CD4-positive, alpha-beta memory T cell (primary cell): ENCODE measurements around the gene SHC4. TPM values are rescaled to one million over a fixed set of nuclear protein-coding genes. Genes with fewer than 3 reads are reported as not detected.

Experiments used
- CTCF ChIA-PET: fragments of 350-600 bp; sonication (Branson Sonifier 250); formaldehyde crosslinking; loops from one replicate; lab custom pipeline; 2021; ENCODE audit warnings: inconsistent platforms; ENCODE audit not compliant: partially characterized antibody; lab: Charles Lee
- POLR2A ChIA-PET: fragments of 350-600 bp; sonication (Branson Sonifier 250); formaldehyde crosslinking; loops from one replicate; lab custom pipeline; 2021; ENCODE audit not compliant: partially characterized antibody; lab: Charles Lee
- DNase-seq, 5 donors: peaks; one replicate each; pipeline versions ENCODE4 v3.0.0 to v3.0.0-alpha.2; 2020 to 2022; ENCODE audit warnings: mixed read lengths in 1 of 5
- H3K27ac ChIP-seq: one replicate; pipeline ENCODE4 v1.7.0; 2013; ENCODE audit warnings: low read depth, low read length
- H3K27me3 ChIP-seq: 2 replicates; pipeline ENCODE4 v1.7.0; 2013; ENCODE audit warnings: mild to moderate bottlenecking, low read length, moderate library complexity; ENCODE audit not compliant: insufficient read depth
- H3K36me3 ChIP-seq: 2 replicates; pipeline ENCODE4 v1.7.0; 2013; ENCODE audit warnings: mild to moderate bottlenecking, low read length, moderate library complexity; ENCODE audit not compliant: insufficient read depth
- H3K4me1 ChIP-seq: 2 replicates; pipeline ENCODE4 v1.7.0; 2013; ENCODE audit warnings: mild to moderate bottlenecking, low read length, moderate library complexity; ENCODE audit not compliant: insufficient read depth
- H3K4me3 ChIP-seq, 2 donors: one replicate each; pipeline ENCODE4 v1.7.0; 2013; ENCODE audit warnings: low read length in 2 of 2, mild to moderate bottlenecking in 1 of 2
- H3K9me3 ChIP-seq, 2 donors: one replicate each; pipeline ENCODE4 v1.7.0; 2013; ENCODE audit warnings: low read length in 2 of 2, control low read depth in 1 of 2; ENCODE audit not compliant: control insufficient read depth in 1 of 2
- H3K27ac Mint-ChIP-seq, 7 donors: one replicate each; pipeline ENCODE4 v1.8.0; 2020 to 2021; ENCODE audit warnings: mixed read lengths in 7 of 7, mild to moderate bottlenecking in 6 of 7, inconsistent platforms in 3 of 7, moderate library complexity in 3 of 7
- H3K27me3 Mint-ChIP-seq, 2 donors: one replicate each; pipeline ENCODE4 v1.8.0; 2020 to 2021; ENCODE audit warnings: mixed read lengths in 2 of 2
- H3K36me3 Mint-ChIP-seq, 2 donors: one replicate each; pipeline ENCODE4 v1.8.0; 2020 to 2021; ENCODE audit warnings: mixed read lengths in 2 of 2, inconsistent platforms in 1 of 2, mild to moderate bottlenecking in 1 of 2
- H3K4me1 Mint-ChIP-seq, 4 donors: one replicate each; pipeline ENCODE4 v1.8.0; 2020 to 2021; ENCODE audit warnings: mixed read lengths in 4 of 4, mild to moderate bottlenecking in 1 of 4
- H3K4me3 Mint-ChIP-seq, 8 donors: one replicate each; pipeline ENCODE4 v1.8.0; 2020 to 2021; ENCODE audit warnings: mixed read lengths in 8 of 8, mild to moderate bottlenecking in 7 of 8, moderate library complexity in 6 of 8, inconsistent platforms in 3 of 8
- H3K9me3 Mint-ChIP-seq, 8 donors: one replicate each; pipeline ENCODE4 v1.8.0; 2020 to 2021; ENCODE audit warnings: mixed read lengths in 8 of 8, mild to moderate bottlenecking in 5 of 8, inconsistent platforms in 3 of 8, moderate library complexity in 1 of 8
- intact Hi-C: fragments of 100-400 bp; cut with micrococcal nuclease; formaldehyde crosslinking; loops from one replicate; pipeline ENCODE4 v1.15.1; 2023
- polyA plus RNA-seq, 2 donors: library from polyadenylated mRNA; unstranded; fragments of 300-500 nt; fragmentation: Illumina TruSeq; gene quantifications; one replicate each; pipeline ENCODE4 v1.2.3, GENCODE V29; 2021
- total RNA-seq, 2 experiments: library from RNA; stranded (reverse); gene quantifications; one replicate each; pipeline ENCODE4 v1.2.3, GENCODE V29; 2021

The SHC4 gene
- total and polyA plus RNA-seq, 4 experiments from 2014 or later = 0.28 to 0.29 TPM; not detected in 2

GRCh38 chr15:48941904-48942303, 21.8 kb downstream of the SHC4 start:
- Histone ChIP-seq H3K27ac (no peak overlapping the region), H3K36me3 (no peaks in the 10 kb centered on the region), H3K27me3 (no peaks in the 10 kb centered on the region), H3K4me1 (no peaks in the 10 kb centered on the region), H3K4me3 (no peak overlapping the region), H3K9me3 (no peaks in the 10 kb centered on the region)
- intact Hi-C loops = no loop called here
- Mint-ChIP-seq H3K36me3 (no peaks in the 10 kb centered on the region), H3K9me3 (no peaks in the 10 kb centered on the region), H3K27me3 (peaks cover 19 to 22% of the 10 kb centered on the region in 2 donors), H3K27ac (no peak overlapping the region), H3K4me3 (no peak overlapping the region), H3K4me1 (no peaks in the 10 kb centered on the region)
- CTCF ChIA-PET = interaction anchor here (3.4 kb wide), 1 partner anchor 34 kb away, joined by 13 read pairs; no protein-coding TSS in a partner anchor
- POLR2A ChIA-PET = no interaction called here
- no peak for DNase-seq

GRCh38 chr15:48940508-48940907, 23.2 kb downstream of the SHC4 start:
- H3K36me3 Mint-ChIP-seq = no peaks in the 10 kb centered on the region
- intact Hi-C loops = no loop called here
- CTCF ChIA-PET = interaction anchor here (0.8 to 3.4 kb wide), 2 partner anchors 35 to 161 kb away, joined by 3 to 13 read pairs; no protein-coding TSS in a partner anchor

GRCh38 chr15:48939648-48940047, 24.1 kb downstream of the SHC4 start:
- Mint-ChIP-seq H3K4me3 (no peak overlapping the region), H3K27me3 (peaks cover 25 to 30% of the 10 kb centered on the region in 2 donors), H3K27ac (peak overlapping the region in 1 of 7 donors; percentile 4), H3K9me3 (peaks cover 0 to 2% (median 0%) of the 10 kb centered on the region in 8 donors), H3K4me1 (no peaks in the 10 kb centered on the region), H3K36me3 (no peaks in the 10 kb centered on the region)
- Histone ChIP-seq H3K27ac (no peak overlapping the region), H3K4me3 (no peak overlapping the region), H3K36me3 (no peaks in the 10 kb centered on the region), H3K9me3 (no peaks in the 10 kb centered on the region), H3K27me3 (no peaks in the 10 kb centered on the region), H3K4me1 (no peaks in the 10 kb centered on the region)
- ChIA-PET POLR2A (no interaction called here), CTCF (interaction anchor here (3.4 kb wide), 1 partner anchor 36 kb away, joined by 13 read pairs; no protein-coding TSS in a partner anchor)
- DNase-seq = no peak
- intact Hi-C loops = no loop called here

More at GRCh38 chr15:48940508-48940907, 23.2 kb downstream of the SHC4 start:
- POLR2A ChIA-PET = no interaction called here
- Mint-ChIP-seq H3K27me3 (peaks cover 20 to 27% of the 10 kb centered on the region in 2 donors), H3K9me3 (peaks cover 0 to 2% (median 0%) of the 10 kb centered on the region in 8 donors), H3K4me3 (no peak overlapping the region), H3K27ac (no peak overlapping the region), H3K4me1 (no peaks in the 10 kb centered on the region)
- no peak for DNase-seq
- no peak overlapping the region for H3K4me3 ChIP-seq
- no peaks in the 10 kb centered on the region for H3K36me3 ChIP-seq
- H3K27me3 ChIP-seq = no peaks in the 10 kb centered on the region
- H3K27ac ChIP-seq = no peak overlapping the region
- no peaks in the 10 kb centered on the region for H3K4me1 ChIP-seq
- no peaks in the 10 kb centered on the region for H3K9me3 ChIP-seq

- Histone ChIP-seq H3K36me3 (no peaks in the 10 kb centered on the region), H3K27ac (no peak overlapping the region), H3K27me3 (no peaks in the 10 kb centered on the region), H3K4me3 (no peak overlapping the region), H3K4me1 (no peaks in the 10 kb centered on the region), H3K9me3 (no peaks in the 10 kb centered on the region)
- H3K4me3 Mint-ChIP-seq = no peak overlapping the region
- ChIA-PET CTCF (no interaction called here), POLR2A (no interaction called here)
- intact Hi-C loops = no loop called here
- no peak for DNase-seq
- peaks cover 17 to 32% of the 10 kb centered on the region in 2 donors for H3K27me3 Mint-ChIP-seq
- H3K36me3 Mint-ChIP-seq = no peaks in the 10 kb centered on the region
- peaks cover 0 to 2% (median 0%) of the 10 kb centered on the region in 8 donors for H3K9me3 Mint-ChIP-seq
- no peak overlapping the region for H3K27ac Mint-ChIP-seq
- no peaks in the 10 kb centered on the region for H3K4me1 Mint-ChIP-seq
Observed at GRCh38 chr15:48937886-48938285, 25.8 kb downstream of the SHC4 start.

- POLR2A ChIA-PET = no interaction called here
- Mint-ChIP-seq H3K27ac (no peak overlapping the region), H3K4me3 (no peak overlapping the region), H3K9me3 (peaks cover 0 to 2% (median 0%) of the 10 kb centered on the region in 8 donors), H3K4me1 (no peaks in the 10 kb centered on the region), H3K36me3 (no peaks in the 10 kb centered on the region), H3K27me3 (peaks cover 20 to 37% of the 10 kb centered on the region in 2 donors)
- no peak overlapping the region for H3K4me3 ChIP-seq
- no peaks in the 10 kb centered on the region for H3K9me3 ChIP-seq
- CTCF ChIA-PET = no interaction called here
- intact Hi-C loops = no loop called here
- no peaks in the 10 kb centered on the region for H3K27me3 ChIP-seq
- H3K4me1 ChIP-seq = no peaks in the 10 kb centered on the region
- H3K36me3 ChIP-seq = no peaks in the 10 kb centered on the region
- H3K27ac ChIP-seq = no peak overlapping the region
- no peak for DNase-seq
Observed at GRCh38 chr15:48936666-48937065, 27.1 kb downstream of the SHC4 start.

GRCh38 chr15:48935236-48935635, 28.5 kb downstream of the SHC4 start:
- no peak overlapping the region for H3K4me3 ChIP-seq
- Mint-ChIP-seq H3K27me3 (peaks cover 17 to 28% of the 10 kb centered on the region in 2 donors), H3K9me3 (peaks cover 0 to 2% (median 0%) of the 10 kb centered on the region in 8 donors), H3K4me3 (no peak overlapping the region), H3K27ac (no peak overlapping the region), H3K4me1 (no peaks in the 10 kb centered on the region), H3K36me3 (no peaks in the 10 kb centered on the region)
- H3K4me1 ChIP-seq = no peaks in the 10 kb centered on the region
- intact Hi-C loops = no loop called here
- H3K27ac ChIP-seq = no peak overlapping the region
- CTCF ChIA-PET = no interaction called here
- no peak for DNase-seq
- H3K9me3 ChIP-seq = no peaks in the 10 kb centered on the region
- H3K36me3 ChIP-seq = no peaks in the 10 kb centered on the region
- no peaks in the 10 kb centered on the region for H3K27me3 ChIP-seq
- POLR2A ChIA-PET = no interaction called here

- H3K4me3 ChIP-seq = no peak overlapping the region
- H3K36me3 ChIP-seq = no peaks in the 10 kb centered on the region
- H3K27ac ChIP-seq = no peak overlapping the region
- intact Hi-C loops = no loop called here
- no peaks in the 10 kb centered on the region for H3K4me1 ChIP-seq
- Mint-ChIP-seq H3K27me3 (peaks cover 16 to 30% of the 10 kb centered on the region in 2 donors), H3K36me3 (no peaks in the 10 kb centered on the region), H3K27ac (no peak overlapping the region), H3K4me3 (no peak overlapping the region), H3K9me3 (no peaks in the 10 kb centered on the region), H3K4me1 (peaks cover 0 to under 1% (median 0%) of the 10 kb centered on the region in 4 donors)
- ChIA-PET CTCF (no interaction called here), POLR2A (no interaction called here)
- no peak for DNase-seq
- H3K27me3 ChIP-seq = no peaks in the 10 kb centered on the region
- H3K9me3 ChIP-seq = no peaks in the 10 kb centered on the region
Observed at GRCh38 chr15:48930735-48931134, 33.0 kb downstream of the SHC4 start.
